ENCODE data around the gene IL23R.

DNA sequence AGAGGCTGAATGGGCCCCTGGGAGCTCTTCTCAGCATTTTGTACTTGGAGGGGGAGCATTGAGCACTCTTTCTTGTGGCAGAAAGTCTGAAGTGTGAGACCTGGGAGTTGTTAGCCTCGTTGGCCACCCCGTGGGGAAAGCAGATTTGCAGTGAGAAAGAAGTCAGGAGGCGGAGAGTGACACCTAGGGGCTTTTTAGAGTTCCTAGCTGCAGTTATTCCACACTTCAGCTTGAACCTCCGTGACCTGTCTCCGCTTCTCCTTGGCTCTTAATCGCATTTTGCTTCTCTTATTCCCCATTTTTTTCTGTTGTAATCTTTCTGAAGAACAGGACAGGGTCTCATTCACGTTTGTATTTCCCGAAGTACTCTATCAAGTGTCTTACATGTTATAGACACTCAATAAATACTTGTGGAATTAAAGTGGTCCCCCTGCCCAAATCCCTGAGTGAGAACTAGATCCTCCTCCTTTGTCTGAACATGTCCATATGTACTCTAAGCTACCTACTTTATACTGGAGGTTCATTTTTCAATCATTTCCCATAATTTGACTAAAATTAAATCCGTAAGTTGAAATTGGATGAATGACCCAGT is 17.0 kb upstream of the IL23R start:
- TF ChIP-seq EZH2phosphoT487 (IDR thresholded peaks at IDR 0.05; ENCODE audit: insufficient read depth, low read depth), result no peak
- TF ChIP-seq EZH2 (IDR thresholded peaks at IDR 0.05; ENCODE audit: insufficient read depth, poor library complexity, severe bottlenecking), result no peak

All from GM23248 (cell line).